GM12878 (cell line): ENCODE data around the gene MBD3. TPM values are rescaled to one million over a fixed set of nuclear protein-coding genes. Genes with fewer than 3 reads are reported as not detected.
A peak's percentile ranks its signal among the peaks of the same experiment; 100 is the strongest.

Experiments
- ATAC-seq: fragments of 200-7000 bp; cut with Tn5 transposase; 3 replicates; pipeline ENCODE4 v1.9.1; 2020; ENCODE audit warnings: mild to moderate bottlenecking, moderate library complexity
- BruUV-seq: library from RNA; stranded (reverse); fragments of 400-500 nt; replicated peaks from 2 replicates; lab custom pipeline; 2021; lab: Mats Ljungman, UMichigan
- CTCF ChIA-PET: fragments of 300-600 bp; sonication (Branson Sonifier 250); formaldehyde crosslinking; extraction: SDS; loops from one replicate; lab custom pipeline; 2021; ENCODE audit warnings: inconsistent platforms; lab: Yijun Ruan, JAX
- POLR2A ChIA-PET: fragments of 350-600 bp; formaldehyde crosslinking; extraction: SDS; loops from one replicate; lab custom pipeline; 2021; ENCODE audit warnings: inconsistent platforms; lab: Charles Lee
- RAD21 ChIA-PET: fragments of 300-600 bp; sonication (Branson Sonifier 250); formaldehyde crosslinking; loops from one replicate; lab custom pipeline; 2023; ENCODE audit warnings: antibody characterized with exemption; ENCODE audit not compliant: unreplicated experiment; lab: Charles Lee
- SMC1A ChIA-PET: fragments of 300-600 bp; sonication (Branson Sonifier 250); formaldehyde crosslinking; loops from one replicate; lab custom pipeline; 2023; ENCODE audit not compliant: unreplicated experiment, uncharacterized antibody; lab: Charles Lee
- DNase-seq: peaks from one replicate; pipeline ENCODE4 v3.0.0-alpha.2; 2011; ENCODE audit warnings: low read depth, low spot score
- FAIRE-seq: peaks from 3 replicates; lab custom pipeline; 2011; peaks lifted over from hg19 to GRCh38; lab: Jason Lieb, UNC
- H2AFZ ChIP-seq: 2 replicates; pipeline ENCODE4 v1.6.0; 2011; ENCODE audit warnings: low read depth, low read length, control low read depth; ENCODE audit not compliant: control insufficient read depth
- H3K27ac ChIP-seq: 2 replicates; pipeline ENCODE4 v1.5.1; 2011; ENCODE audit warnings: control low read depth; ENCODE audit not compliant: control insufficient read depth, insufficient read depth
- H3K27me3 ChIP-seq, 2 experiments: replicated peaks in 1 of 2; 2 replicates each; pipeline versions ENCODE4 v1.6.0 to v1.6.1; 2011; ENCODE audit warnings: low read length in 1 of 2; ENCODE audit not compliant: control insufficient read depth in 2 of 2, insufficient read depth in 2 of 2
- H3K36me3 ChIP-seq, 2 experiments: 2 replicates each; pipeline ENCODE4 v1.5.1; 2011; ENCODE audit warnings: low read length in 1 of 2; ENCODE audit not compliant: control insufficient read depth in 2 of 2, insufficient read depth in 2 of 2
- H3K4me1 ChIP-seq: 2 replicates; pipeline ENCODE4 v1.6.1; 2011; ENCODE audit warnings: mild to moderate bottlenecking, low read length, moderate library complexity, mixed read lengths; ENCODE audit not compliant: control insufficient read depth, insufficient read depth
- H3K4me2 ChIP-seq: 2 replicates; pipeline ENCODE4 v1.6.0; 2011; ENCODE audit warnings: control low read depth; ENCODE audit not compliant: control insufficient read depth, insufficient read depth
- H3K4me3 ChIP-seq: fragments of 200-600 bp; sonication (generic); 2 replicates; pipeline ENCODE4 v1.5.1; 2016
- H3K79me2 ChIP-seq: 2 replicates; pipeline ENCODE4 v1.6.0; 2011; ENCODE audit warnings: low read length; ENCODE audit not compliant: control insufficient read depth, insufficient read depth
- H3K9ac ChIP-seq: 2 replicates; pipeline ENCODE4 v1.8.0; 2011; ENCODE audit warnings: low read length, control low read depth, mixed read lengths; ENCODE audit not compliant: control insufficient read depth, insufficient read depth
- H3K9me3 ChIP-seq: replicated peaks from 3 replicates; pipeline ENCODE4 v1.5.1; 2011; ENCODE audit warnings: mild to moderate bottlenecking, low read length; ENCODE audit not compliant: control insufficient read depth, insufficient read depth
- H4K20me1 ChIP-seq: 2 replicates; pipeline ENCODE4 v1.6.0; 2011; ENCODE audit not compliant: control insufficient read depth, insufficient read depth
- BHLHE40 ChIP-seq, 2 experiments: fragments of 450-650 bp in 1 of 2; IDR thresholded peaks; 2 replicates each; pipeline ENCODE4 v1.6.1; 2011 to 2017; ENCODE audit warnings: low read depth in 2 of 2, borderline replicate concordance in 1 of 2, improper control_type of control experiment in 1 of 2, low read length in 1 of 2, mild to moderate bottlenecking in 1 of 2
- MTA3 ChIP-seq: IDR thresholded peaks from 2 replicates; pipeline ENCODE4 v1.6.1; 2012; ENCODE audit warnings: low read length, inconsistent platforms, borderline replicate concordance
- MYB ChIP-seq: fragments of 150-350 bp; IDR thresholded peaks from 2 replicates; pipeline ENCODE4 v1.6.1; 2014; ENCODE audit warnings: mild to moderate bottlenecking, low read depth, low read length, borderline replicate concordance
- MYC ChIP-seq: IDR thresholded peaks from 2 replicates; pipeline ENCODE4 v1.6.1; 2011; ENCODE audit warnings: mild to moderate bottlenecking, low read length, moderate library complexity, inconsistent platforms; ENCODE audit not compliant: insufficient read depth, insufficient replicate concordance, insufficient read length, severe bottlenecking
- POLR2A ChIP-seq: IDR thresholded peaks from 2 replicates; pipeline ENCODE4 v1.6.1; 2011; ENCODE audit warnings: low read depth, mild to moderate bottlenecking, low read length
- RFX5 ChIP-seq: IDR thresholded peaks from 2 replicates; pipeline ENCODE4 v1.6.1; 2011; ENCODE audit warnings: low read depth, low read length, improper control_type of control experiment
- RUNX3 ChIP-seq: IDR thresholded peaks from 2 replicates; pipeline ENCODE4 v1.6.1; 2012; ENCODE audit warnings: low read length, inconsistent platforms
- SIX5 ChIP-seq: IDR thresholded peaks from 2 replicates; pipeline ENCODE4 v1.6.1; 2011; ENCODE audit warnings: mild to moderate bottlenecking, low read depth, low read length, moderate library complexity; ENCODE audit not compliant: severe bottlenecking
- whole genome bisulfite sequencing: methylation state at CpG from one replicate; pipeline ENCODE4 v1.1.6; 2016; ENCODE audit warnings: low lambda C conversion rate; ENCODE audit not compliant: insufficient replicate concordance, insufficient coverage; ENCODE audit errors: missing lambda C conversion rate; 5-methylcytosine and 5-hydroxymethylcytosine counted together
- in situ Hi-C: fragments of 300-500 bp; cut with MboI; formaldehyde crosslinking; loops from 9 replicates; pipeline ENCODE4 v1.14.3; 2018; ENCODE audit warnings: mixed read lengths
- intact Hi-C: fragments of 100-400 bp; cut with micrococcal nuclease; formaldehyde crosslinking; loops from one replicate; pipeline ENCODE4 v1.14.2; 2022; ENCODE audit not compliant: unreplicated experiment
- polyA plus RNA-seq, 11 experiments: library from polyadenylated mRNA; depleted of rRNA in 4 of 11; unstranded in 6 of 11; stranded (reverse) in 5 of 11; fragments of >200 nt; fragmentation: Nextera tagmentation in 4 of 11; fragmentation: Illumina TruSeq in 1 of 11; extraction: Ambion mirVana in 4 of 11; extraction: Trizol in 1 of 11; gene quantifications; 1 replicate in 1 of 11; 2 replicates in 10 of 11; pipeline versions ENCODE4 v1.2.1 to v1.2.3, GENCODE V29; 2011 to 2016; ENCODE audit warnings: inconsistent platforms in 2 of 11, missing spikeins in 2 of 11, low read depth in 1 of 11
- total RNA-seq, 4 experiments: library from RNA; depleted of rRNA in 3 of 4; stranded (reverse); fragments of >200 nt in 3 of 4; fragmentation: Illumina TruSeq in 1 of 4; extraction: Trizol in 1 of 4; gene quantifications; 2 replicates each; pipeline versions ENCODE4 v1.2.1 to v1.2.3, GENCODE V29; 2013 to 2021

Gene MBD3
- total and polyA plus RNA-seq, 10 of the 15 experiments (the other 5 are each of a cell fraction or from before 2014, with no cell fraction given) = 0.13 to 107 (median 21.9) TPM

GRCh38 chr19:1592024-1592754 lies 476 bp downstream of the MBD3 start (continued):
- no peak for TF ChIP-seq RFX5
- no peak for TF ChIP-seq RUNX3

GRCh38 chr19:1591421-1592023 lies 1.1 kb downstream of the MBD3 start:
- ChIA-PET RAD21 (interaction anchor here (0.6 to 2.0 kb wide), 9 partner anchors 13 to 219 kb away, joined by 3 to 16 read pairs (median 4); partner anchors contain the start of genes TCF3 and UQCR11), SMC1A (interaction anchor here (1.1 to 2.5 kb wide), 4 partner anchors 13 to 81 kb away, joined by 3 to 14 read pairs (median 5); partner anchors contain the start of gene UQCR11), POLR2A (interaction anchor here (0.6 to 1.4 kb wide), 6 partner anchors 9 to 263 kb away, joined by 3 to 7 read pairs (median 3); no protein-coding TSS in a partner anchor), CTCF (interaction anchor here (0.9 to 4.4 kb wide), 16 partner anchors 12 to 238 kb away, joined by 3 to 55 read pairs (median 5); no protein-coding TSS in a partner anchor)
- peak overlapping the region; percentile 79 for H3K4me2 ChIP-seq
- intact Hi-C loops = no loop called here
- H3K9ac ChIP-seq = peak overlapping the region; percentile 98
- no peaks in the 10 kb centered on the region for H4K20me1 ChIP-seq
- H3K4me1 ChIP-seq = peaks cover 4% of the 10 kb centered on the region; the same call in 1 of the 2 replicates
- no peaks in the 10 kb centered on the region; a peak in 2 of 4 replicates for H3K36me3 ChIP-seq
- H3K4me3 ChIP-seq = peak overlapping the region; percentile 98
- under 1% methylated on average over 31 of the region's 31 CpGs for WGBS
- peak overlapping the region; percentile 92 for H3K27ac ChIP-seq
- ATAC-seq (peak; percentile 9), FAIRE-seq (no peak)
- H3K9me3 ChIP-seq = no peaks in the 10 kb centered on the region
- no peaks in the 10 kb centered on the region for H3K27me3 ChIP-seq
- TF ChIP-seq BHLHE40 (IDR thresholded peaks at IDR 0.05; ENCODE audit: borderline replicate concordance in 1 of 2, low read depth in 2 of 2, low read length in 1 of 2) (0 out of 4 replicates have a peak, but pooled peaks of 1 of the 2 experiments have one; percentile 16), SIX5 (no peak), MYC (no peak), MYB (no peak), POLR2A (peak; percentile 31; the same call in 1 of the 2 replicates), MTA3 (peak; percentile 38; the same call in 1 of the 2 replicates)
- TF ChIP-seq, all 136 proteins: peak for 3
- Histone ChIP-seq H3K79me2 (peaks cover 28% of the 10 kb centered on the region), H2AFZ (peak overlapping the region; percentile 11; the same call in 1 of the 2 replicates)
- in situ Hi-C loops = no loop called here
- TSS peak; percentile 82 for BruUV-seq
- DNase-seq = no peak
